KMS-11 (cell line): ENCODE measurements around the gene PEF1.

Source experiments
- H2AFZ ChIP-seq: fragments of 200-600 bp; sonication (generic); 2 replicates; pipeline ENCODE4 v1.6.1; 2016; ENCODE audit warnings: antibody characterized with exemption, mixed run types, low read depth
- H3K27ac ChIP-seq: fragments of 200-600 bp; sonication (generic); 2 replicates; pipeline ENCODE4 v1.6.1; 2016; ENCODE audit warnings: mild to moderate bottlenecking, mixed run types
- H3K27me3 ChIP-seq: fragments of 200-600 bp; sonication (generic); 2 replicates; pipeline ENCODE4 v1.6.1; 2017; ENCODE audit warnings: mild to moderate bottlenecking, low read depth, mixed run types, moderate library complexity; ENCODE audit not compliant: insufficient read depth
- H3K36me3 ChIP-seq: fragments of 200-600 bp; sonication (generic); 2 replicates; pipeline ENCODE4 v1.6.1; 2017; ENCODE audit warnings: mild to moderate bottlenecking, mixed run types; ENCODE audit not compliant: insufficient read depth
- H3K4me1 ChIP-seq: fragments of 200-600 bp; sonication (generic); 2 replicates; pipeline ENCODE4 v1.6.1; 2016; ENCODE audit warnings: mild to moderate bottlenecking, low read depth, mixed run types; ENCODE audit not compliant: poor library complexity, severe bottlenecking
- H3K4me2 ChIP-seq: fragments of 200-600 bp; sonication (generic); 2 replicates; pipeline ENCODE4 v1.7.0; 2016; ENCODE audit warnings: mild to moderate bottlenecking, mixed run types
- H3K4me3 ChIP-seq: fragments of 200-600 bp; sonication (generic); IDR thresholded peaks from 2 replicates; pipeline ENCODE4 v1.6.1; 2017; ENCODE audit warnings: low read depth, low read length, mixed read lengths; ENCODE audit not compliant: insufficient read depth
- H3K79me2 ChIP-seq: fragments of 200-600 bp; sonication (generic); 2 replicates; pipeline ENCODE4 v1.6.1; 2016; ENCODE audit warnings: low read depth, mixed run types; ENCODE audit not compliant: insufficient read depth
- H3K9ac ChIP-seq: fragments of 200-600 bp; sonication (generic); 2 replicates; pipeline ENCODE4 v1.6.1; 2016; ENCODE audit warnings: mild to moderate bottlenecking, mixed run types
- H4K20me1 ChIP-seq: fragments of 200-600 bp; sonication (generic); 2 replicates; pipeline ENCODE4 v1.6.1; 2016; ENCODE audit warnings: mild to moderate bottlenecking, mixed run types; ENCODE audit not compliant: insufficient read depth
- CTCF ChIP-seq: fragments of 200-600 bp; sonication (generic); conservative IDR thresholded peaks from 2 replicates; pipeline ENCODE4 v1.6.1; 2017; ENCODE audit warnings: low read depth, mild to moderate bottlenecking, antibody characterized with exemption, low read length, moderate library complexity, mixed read lengths

The PEF1 gene

GRCh38 chr1:31662463-31662862 is 17.8 kb upstream of the PEF1 start:
- Histone ChIP-seq H2AFZ (no peak overlapping the region), H3K9ac (no peak overlapping the region), H3K4me3 (no peak overlapping the region), H3K4me2 (no peak overlapping the region), H3K4me1 (no peaks in the 10 kb centered on the region), H3K27me3 (peaks cover 7% of the 10 kb centered on the region; the same call in 1 of the 2 replicates), H4K20me1 (no peaks in the 10 kb centered on the region), H3K27ac (no peak overlapping the region), H3K36me3 (no peaks in the 10 kb centered on the region), H3K79me2 (no peaks in the 10 kb centered on the region)
- no peak for TF ChIP-seq CTCF

DNA sequence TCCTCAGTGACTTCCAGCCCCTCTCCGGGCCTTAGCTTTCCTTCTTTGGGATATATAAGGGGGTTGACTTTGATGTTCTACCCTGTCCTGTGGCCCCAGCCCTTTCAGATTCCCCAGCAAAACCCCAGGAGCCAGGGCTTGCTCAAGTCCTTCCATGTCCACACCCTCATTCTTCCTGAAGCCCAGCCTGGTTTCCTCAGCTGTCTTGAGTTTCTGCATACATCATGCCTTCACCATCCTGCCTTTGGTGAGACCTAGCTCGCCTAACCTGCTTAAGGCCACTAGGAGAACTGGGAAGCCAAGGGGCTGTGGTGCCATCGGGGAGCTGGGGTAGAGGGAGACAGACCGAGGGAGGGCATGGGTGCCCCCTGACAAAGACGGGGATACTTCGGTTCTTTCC is 17.2 kb upstream of the PEF1 start:
- Histone ChIP-seq H3K27me3 (peaks cover 7% of the 10 kb centered on the region; the same call in 1 of the 2 replicates), H3K4me2 (no peak overlapping the region), H2AFZ (no peak overlapping the region), H3K27ac (no peak overlapping the region), H3K4me1 (no peaks in the 10 kb centered on the region), H4K20me1 (no peaks in the 10 kb centered on the region), H3K4me3 (no peak overlapping the region), H3K9ac (no peak overlapping the region), H3K36me3 (no peaks in the 10 kb centered on the region), H3K79me2 (no peaks in the 10 kb centered on the region)
- TF ChIP-seq CTCF, result no peak

GRCh38 chr1:31660871-31661455 is 16.3 kb upstream of the PEF1 start:
- Histone ChIP-seq H4K20me1 (no peaks in the 10 kb centered on the region), H2AFZ (no peak overlapping the region), H3K9ac (no peak overlapping the region), H3K36me3 (no peaks in the 10 kb centered on the region), H3K79me2 (no peaks in the 10 kb centered on the region), H3K27ac (no peak overlapping the region), H3K4me3 (no peak overlapping the region), H3K4me1 (no peaks in the 10 kb centered on the region), H3K27me3 (peaks cover 7% of the 10 kb centered on the region; the same call in 1 of the 2 replicates), H3K4me2 (no peak overlapping the region)
- TF ChIP-seq CTCF, result no peak

DNA sequence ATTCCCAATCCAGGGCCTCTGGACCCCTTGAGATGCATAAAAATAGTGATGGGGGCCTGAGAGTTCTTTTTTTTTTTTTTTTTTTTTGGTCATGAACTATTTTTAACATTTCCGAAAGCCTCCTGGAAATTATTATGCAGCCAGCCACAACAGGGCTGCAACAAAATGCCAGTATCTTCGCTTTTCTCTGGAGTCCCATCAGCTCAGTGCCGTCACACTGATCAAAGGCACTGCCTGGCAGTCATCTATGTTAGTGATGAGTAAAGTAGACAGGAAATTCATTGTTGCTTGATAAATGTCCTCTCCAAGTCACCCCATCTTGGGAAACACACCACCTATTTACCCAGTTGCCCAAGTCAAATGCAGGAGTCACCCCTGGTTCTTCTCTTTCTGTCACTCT is 15.2 kb upstream of the PEF1 start:
- no peak overlapping the region for H3K4me2 ChIP-seq
- H3K4me3 ChIP-seq, result no peak overlapping the region
- H3K79me2 ChIP-seq, result no peaks in the 10 kb centered on the region
- H3K9ac ChIP-seq, result no peak overlapping the region
- TF ChIP-seq CTCF, result no peak
- no peaks in the 10 kb centered on the region for H4K20me1 ChIP-seq
- H3K36me3 ChIP-seq, result no peaks in the 10 kb centered on the region
- peaks cover 7% of the 10 kb centered on the region; the same call in 1 of the 2 replicates for H3K27me3 ChIP-seq
- H3K4me1 ChIP-seq, result no peaks in the 10 kb centered on the region
- H3K27ac ChIP-seq, result no peak overlapping the region
- H2AFZ ChIP-seq, result no peak overlapping the region
